22Rv1 (cell line): Measurements from ENCODE around the gene SCCPDH.

Source experiments
- ZFX ChIP-seq: fragments of 450-650 bp; IDR thresholded peaks from 2 replicates; pipeline ENCODE4 v1.6.1; 2017; ENCODE audit warnings: antibody characterized with exemption, borderline replicate concordance
- TF ChIP-seq, protein P1 (sequence below): fragments of 450-650 bp; IDR thresholded peaks from 2 replicates; pipeline ENCODE4 v1.5.1; 2017; ENCODE audit warnings: mild to moderate bottlenecking

DNA sequence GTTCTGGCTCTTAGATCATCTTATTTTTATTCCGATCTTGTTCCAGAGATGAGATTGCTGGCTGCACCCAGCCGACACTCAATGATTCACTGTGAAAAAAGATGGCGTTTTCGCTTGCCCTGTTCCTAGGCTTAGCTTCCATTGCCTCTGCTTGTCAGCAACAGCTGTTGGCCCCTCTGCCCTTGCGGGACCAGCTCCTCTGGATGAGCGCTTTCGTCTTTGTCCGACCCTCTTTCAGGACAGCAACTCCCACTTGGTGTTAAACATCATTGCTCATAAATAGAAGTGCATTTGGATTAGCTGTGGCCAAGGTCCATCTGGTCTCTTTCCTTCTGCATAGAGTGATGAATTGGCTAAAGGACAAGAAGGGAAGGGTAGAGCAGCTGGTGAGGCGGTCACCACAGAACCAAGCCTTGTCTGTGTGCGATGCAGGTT, 43.5 kb upstream of the SCCPDH start:
- TF ChIP-seq, protein P1, sequence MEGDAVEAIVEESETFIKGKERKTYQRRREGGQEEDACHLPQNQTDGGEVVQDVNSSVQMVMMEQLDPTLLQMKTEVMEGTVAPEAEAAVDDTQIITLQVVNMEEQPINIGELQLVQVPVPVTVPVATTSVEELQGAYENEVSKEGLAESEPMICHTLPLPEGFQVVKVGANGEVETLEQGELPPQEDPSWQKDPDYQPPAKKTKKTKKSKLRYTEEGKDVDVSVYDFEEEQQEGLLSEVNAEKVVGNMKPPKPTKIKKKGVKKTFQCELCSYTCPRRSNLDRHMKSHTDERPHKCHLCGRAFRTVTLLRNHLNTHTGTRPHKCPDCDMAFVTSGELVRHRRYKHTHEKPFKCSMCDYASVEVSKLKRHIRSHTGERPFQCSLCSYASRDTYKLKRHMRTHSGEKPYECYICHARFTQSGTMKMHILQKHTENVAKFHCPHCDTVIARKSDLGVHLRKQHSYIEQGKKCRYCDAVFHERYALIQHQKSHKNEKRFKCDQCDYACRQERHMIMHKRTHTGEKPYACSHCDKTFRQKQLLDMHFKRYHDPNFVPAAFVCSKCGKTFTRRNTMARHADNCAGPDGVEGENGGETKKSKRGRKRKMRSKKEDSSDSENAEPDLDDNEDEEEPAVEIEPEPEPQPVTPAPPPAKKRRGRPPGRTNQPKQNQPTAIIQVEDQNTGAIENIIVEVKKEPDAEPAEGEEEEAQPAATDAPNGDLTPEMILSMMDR, result no peak
- no peak for TF ChIP-seq ZFX
